ENCODE results near the gene COX19.
"Not testable (repeated sequence)": the region's sequence is repeated elsewhere in the genome, so short reads cannot be mapped to it uniquely, and the experiment has no call there.

Gene COX19

GRCh38 chr7:945147-945555 lies 30.2 kb downstream of the COX19 start:
- Histone ChIP-seq H3K36me3 (ENCODE audit: control insufficient read depth, insufficient read depth, low read length) (no peaks in the 10 kb centered on the region), H3K9ac (ENCODE audit: low read depth, low read length) (no peak overlapping the region), H3K4me3 (ENCODE audit: low read depth, low read length) (no peak overlapping the region), H3K27me3 (ENCODE audit: control insufficient read depth, insufficient read depth, low read length) (peaks cover 7% of the 10 kb centered on the region), H3K9me3 (ENCODE audit: control insufficient read depth, insufficient read depth, low read length) (no peaks in the 10 kb centered on the region), H3K27ac (ENCODE audit: low read depth, low read length) (no peak overlapping the region), H3K4me1 (ENCODE audit: control insufficient read depth, insufficient read depth, low read length) (peaks cover 9% of the 10 kb centered on the region; the same call in 1 of the 2 replicates)

- Histone ChIP-seq H3K27me3 (ENCODE audit: control insufficient read depth, insufficient read depth, low read length) (peaks cover 7% of the 10 kb centered on the region), H3K9me3 (ENCODE audit: control insufficient read depth, insufficient read depth, low read length) (no peaks in the 10 kb centered on the region), H3K36me3 (ENCODE audit: control insufficient read depth, insufficient read depth, low read length) (no peaks in the 10 kb centered on the region), H3K27ac (ENCODE audit: low read depth, low read length) (no peak overlapping the region), H3K4me3 (ENCODE audit: low read depth, low read length) (no peak overlapping the region), H3K4me1 (ENCODE audit: control insufficient read depth, insufficient read depth, low read length) (peaks cover 9% of the 10 kb centered on the region; the same call in 1 of the 2 replicates), H3K9ac (ENCODE audit: low read depth, low read length) (no peak overlapping the region)
Observed at GRCh38 chr7:944744-945143, 30.6 kb downstream of the COX19 start.

DNA sequence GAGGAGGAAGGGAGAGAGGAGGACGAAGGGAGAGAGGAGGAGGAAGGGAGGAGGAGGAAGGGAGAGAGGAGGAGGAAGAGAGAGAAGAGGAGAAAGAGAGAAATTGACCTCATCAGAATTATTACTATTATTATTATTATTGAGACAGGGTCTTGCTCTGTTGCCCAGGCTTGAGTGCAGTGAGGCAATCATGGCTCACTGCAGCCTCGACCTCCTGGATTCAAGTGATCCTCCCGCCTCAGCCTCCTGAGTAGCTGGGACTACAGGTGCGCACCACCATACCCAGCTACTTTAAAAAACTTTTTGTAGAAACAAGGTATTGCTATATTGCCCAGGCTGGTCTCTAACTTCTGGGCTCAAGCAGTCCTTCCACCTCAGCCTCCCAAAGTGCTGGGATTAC lies 31.6 kb downstream of the COX19 start:
- H3K9ac ChIP-seq (ENCODE audit: low read depth, low read length); H3K9me3 ChIP-seq (ENCODE audit: control insufficient read depth, insufficient read depth, low read length); H3K27me3 ChIP-seq (ENCODE audit: control insufficient read depth, insufficient read depth, low read length); H3K36me3 ChIP-seq (ENCODE audit: control insufficient read depth, insufficient read depth, low read length); H3K4me1 ChIP-seq (ENCODE audit: control insufficient read depth, insufficient read depth, low read length); H3K27ac ChIP-seq (ENCODE audit: low read depth, low read length); H3K4me3 ChIP-seq (ENCODE audit: low read depth, low read length): not testable (repeated sequence)

GRCh38 chr7:940599-941408 lies 34.5 kb downstream of the COX19 start:
- peaks cover 6% of the 10 kb centered on the region; the same call in 1 of the 2 replicates for H3K4me1 ChIP-seq (ENCODE audit: control insufficient read depth, insufficient read depth, low read length)
- H3K27me3 ChIP-seq (ENCODE audit: control insufficient read depth, insufficient read depth, low read length) = peaks cover 7% of the 10 kb centered on the region
- H3K36me3 ChIP-seq (ENCODE audit: control insufficient read depth, insufficient read depth, low read length) = no peaks in the 10 kb centered on the region
- H3K9me3 ChIP-seq (ENCODE audit: control insufficient read depth, insufficient read depth, low read length) = no peaks in the 10 kb centered on the region
- no peak overlapping the region for H3K27ac ChIP-seq (ENCODE audit: low read depth, low read length)
- no peak overlapping the region for H3K4me3 ChIP-seq (ENCODE audit: low read depth, low read length)
- H3K9ac ChIP-seq (ENCODE audit: low read depth, low read length) = no peak overlapping the region

DNA sequence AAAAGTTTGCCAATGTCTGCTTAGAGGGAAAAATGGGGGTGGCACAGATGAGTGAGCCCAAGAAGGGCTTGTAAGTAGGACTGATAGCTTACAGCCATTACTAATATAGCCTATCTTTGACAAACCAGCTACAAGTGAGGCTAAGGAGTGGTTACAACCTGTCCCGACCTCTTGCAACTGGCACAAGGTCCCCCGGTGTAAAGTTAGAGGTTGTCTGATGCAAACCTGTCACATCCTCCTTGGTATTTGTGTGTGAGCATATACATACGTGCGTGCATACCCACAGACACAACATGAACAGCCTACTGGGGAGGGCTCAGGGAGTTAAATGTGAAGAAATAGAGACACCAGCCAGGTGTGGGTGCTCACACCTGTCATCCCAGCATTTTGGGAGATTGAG lies 35.5 kb downstream of the COX19 start:
- no peak overlapping the region for H3K27ac ChIP-seq (ENCODE audit: low read depth, low read length)
- peaks cover 7% of the 10 kb centered on the region for H3K27me3 ChIP-seq (ENCODE audit: control insufficient read depth, insufficient read depth, low read length)
- H3K4me1 ChIP-seq (ENCODE audit: control insufficient read depth, insufficient read depth, low read length) = no peaks in the 10 kb centered on the region
- H3K9ac ChIP-seq (ENCODE audit: low read depth, low read length) = no peak overlapping the region
- no peaks in the 10 kb centered on the region for H3K36me3 ChIP-seq (ENCODE audit: control insufficient read depth, insufficient read depth, low read length)
- no peaks in the 10 kb centered on the region for H3K9me3 ChIP-seq (ENCODE audit: control insufficient read depth, insufficient read depth, low read length)
- H3K4me3 ChIP-seq (ENCODE audit: low read depth, low read length) = no peak overlapping the region

GRCh38 chr7:938546-939185 lies 36.7 kb downstream of the COX19 start:
- Histone ChIP-seq H3K27me3 (ENCODE audit: control insufficient read depth, insufficient read depth, low read length) (peaks cover 7% of the 10 kb centered on the region), H3K9me3 (ENCODE audit: control insufficient read depth, insufficient read depth, low read length) (no peaks in the 10 kb centered on the region), H3K36me3 (ENCODE audit: control insufficient read depth, insufficient read depth, low read length) (no peaks in the 10 kb centered on the region), H3K9ac (ENCODE audit: low read depth, low read length) (no peak overlapping the region), H3K4me1 (ENCODE audit: control insufficient read depth, insufficient read depth, low read length) (no peaks in the 10 kb centered on the region), H3K27ac (ENCODE audit: low read depth, low read length) (no peak overlapping the region), H3K4me3 (ENCODE audit: low read depth, low read length) (no peak overlapping the region)

GRCh38 chr7:937856-938484 lies 37.4 kb downstream of the COX19 start:
- no peak overlapping the region for H3K27ac ChIP-seq (ENCODE audit: low read depth, low read length)
- no peaks in the 10 kb centered on the region for H3K9me3 ChIP-seq (ENCODE audit: control insufficient read depth, insufficient read depth, low read length)
- H3K4me1 ChIP-seq (ENCODE audit: control insufficient read depth, insufficient read depth, low read length) = no peaks in the 10 kb centered on the region
- peaks cover 7% of the 10 kb centered on the region for H3K27me3 ChIP-seq (ENCODE audit: control insufficient read depth, insufficient read depth, low read length)
- H3K4me3 ChIP-seq (ENCODE audit: low read depth, low read length) = no peak overlapping the region
- no peaks in the 10 kb centered on the region for H3K36me3 ChIP-seq (ENCODE audit: control insufficient read depth, insufficient read depth, low read length)
- H3K9ac ChIP-seq (ENCODE audit: low read depth, low read length) = no peak overlapping the region

- Histone ChIP-seq H3K4me3 (ENCODE audit: low read depth, low read length) (no peak overlapping the region), H3K36me3 (ENCODE audit: control insufficient read depth, insufficient read depth, low read length) (no peaks in the 10 kb centered on the region), H3K27me3 (ENCODE audit: control insufficient read depth, insufficient read depth, low read length) (no peaks in the 10 kb centered on the region), H3K9me3 (ENCODE audit: control insufficient read depth, insufficient read depth, low read length) (no peaks in the 10 kb centered on the region), H3K9ac (ENCODE audit: low read depth, low read length) (no peak overlapping the region), H3K4me1 (ENCODE audit: control insufficient read depth, insufficient read depth, low read length) (no peaks in the 10 kb centered on the region), H3K27ac (ENCODE audit: low read depth, low read length) (no peak overlapping the region)
Observed at GRCh38 chr7:936386-937054, 38.8 kb downstream of the COX19 start.

DNA sequence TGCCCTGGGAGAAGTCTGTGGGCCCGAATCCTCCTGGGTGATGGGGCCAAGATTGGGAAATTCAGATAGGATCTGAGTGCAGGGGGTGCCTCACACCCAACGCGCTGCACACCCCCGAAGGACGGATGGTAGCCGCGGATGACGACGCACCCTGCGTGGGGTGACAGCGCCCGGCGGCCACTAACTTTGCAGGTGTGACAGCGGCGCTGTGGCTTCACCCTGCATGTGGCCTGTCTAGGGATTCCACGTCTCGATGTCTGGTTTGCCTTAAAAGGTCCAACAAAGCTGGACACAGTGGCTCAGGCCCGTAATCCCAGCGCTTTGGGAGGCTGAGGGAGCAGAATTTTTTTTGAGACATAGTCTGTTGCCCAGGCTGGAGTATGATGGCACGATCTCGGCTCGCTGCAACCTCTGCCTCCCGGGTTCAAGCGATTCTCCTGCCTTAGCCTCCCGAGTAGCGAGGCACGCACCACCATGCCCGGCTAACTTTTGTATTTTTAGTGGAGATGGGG lies 39.4 kb downstream of the COX19 start:
- Histone ChIP-seq H3K27ac (ENCODE audit: low read depth, low read length) (no peak overlapping the region), H3K4me1 (ENCODE audit: control insufficient read depth, insufficient read depth, low read length) (no peaks in the 10 kb centered on the region), H3K27me3 (ENCODE audit: control insufficient read depth, insufficient read depth, low read length) (no peaks in the 10 kb centered on the region), H3K9ac (ENCODE audit: low read depth, low read length) (no peak overlapping the region), H3K4me3 (ENCODE audit: low read depth, low read length) (no peak overlapping the region), H3K36me3 (ENCODE audit: control insufficient read depth, insufficient read depth, low read length) (no peaks in the 10 kb centered on the region), H3K9me3 (ENCODE audit: control insufficient read depth, insufficient read depth, low read length) (no peaks in the 10 kb centered on the region)

GRCh38 chr7:935164-935873 lies 40.0 kb downstream of the COX19 start:
- H3K27me3 ChIP-seq (ENCODE audit: control insufficient read depth, insufficient read depth, low read length) = no peaks in the 10 kb centered on the region
- H3K9me3 ChIP-seq (ENCODE audit: control insufficient read depth, insufficient read depth, low read length) = no peaks in the 10 kb centered on the region
- H3K9ac ChIP-seq (ENCODE audit: low read depth, low read length) = no peak overlapping the region
- H3K4me1 ChIP-seq (ENCODE audit: control insufficient read depth, insufficient read depth, low read length) = no peaks in the 10 kb centered on the region
- no peak overlapping the region for H3K4me3 ChIP-seq (ENCODE audit: low read depth, low read length)
- no peaks in the 10 kb centered on the region for H3K36me3 ChIP-seq (ENCODE audit: control insufficient read depth, insufficient read depth, low read length)
- no peak overlapping the region for H3K27ac ChIP-seq (ENCODE audit: low read depth, low read length)

All from HUES48 (cell line).